D721Med (cell line): Measurements from ENCODE around the gene ODC1.

Experiments used
- DNase-seq: peaks from one replicate; pipeline ENCODE4 v3.0.0; 2011; ENCODE audit warnings: low spot score; ENCODE audit not compliant: insufficient read length
- FAIRE-seq: peaks from 2 replicates; lab custom pipeline; 2011; peaks lifted over from hg19 to GRCh38; lab: Jason Lieb, UNC
- TF ChIP-seq, protein P1 (sequence below): IDR thresholded peaks from 2 replicates; pipeline ENCODE4 v1.5.1; 2012; ENCODE audit warnings: mild to moderate bottlenecking, control low read depth; ENCODE audit not compliant: insufficient read depth; ENCODE audit errors: missing control alignments

The ODC1 gene

GRCh38 chr2:10408649-10409579, 39.2 kb downstream of the ODC1 start:
- FAIRE-seq (no peak), DNase-seq (peak; percentile 87)
- TF ChIP-seq, protein P1, sequence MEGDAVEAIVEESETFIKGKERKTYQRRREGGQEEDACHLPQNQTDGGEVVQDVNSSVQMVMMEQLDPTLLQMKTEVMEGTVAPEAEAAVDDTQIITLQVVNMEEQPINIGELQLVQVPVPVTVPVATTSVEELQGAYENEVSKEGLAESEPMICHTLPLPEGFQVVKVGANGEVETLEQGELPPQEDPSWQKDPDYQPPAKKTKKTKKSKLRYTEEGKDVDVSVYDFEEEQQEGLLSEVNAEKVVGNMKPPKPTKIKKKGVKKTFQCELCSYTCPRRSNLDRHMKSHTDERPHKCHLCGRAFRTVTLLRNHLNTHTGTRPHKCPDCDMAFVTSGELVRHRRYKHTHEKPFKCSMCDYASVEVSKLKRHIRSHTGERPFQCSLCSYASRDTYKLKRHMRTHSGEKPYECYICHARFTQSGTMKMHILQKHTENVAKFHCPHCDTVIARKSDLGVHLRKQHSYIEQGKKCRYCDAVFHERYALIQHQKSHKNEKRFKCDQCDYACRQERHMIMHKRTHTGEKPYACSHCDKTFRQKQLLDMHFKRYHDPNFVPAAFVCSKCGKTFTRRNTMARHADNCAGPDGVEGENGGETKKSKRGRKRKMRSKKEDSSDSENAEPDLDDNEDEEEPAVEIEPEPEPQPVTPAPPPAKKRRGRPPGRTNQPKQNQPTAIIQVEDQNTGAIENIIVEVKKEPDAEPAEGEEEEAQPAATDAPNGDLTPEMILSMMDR, result peak; percentile 89

- TF ChIP-seq, protein P1, result no peak
- no peak for DNase-seq
- FAIRE-seq, result no peak
Measured at GRCh38 chr2:10407841-10408648, 40.1 kb downstream of the ODC1 start.

- TF ChIP-seq, protein P1, result no peak
- FAIRE-seq (no peak), DNase-seq (no peak)
Measured at GRCh38 chr2:10407432-10407831, 40.7 kb downstream of the ODC1 start.

GRCh38 chr2:10406491-10407188, 41.5 kb downstream of the ODC1 start:
- no peak for FAIRE-seq
- DNase-seq, result no peak
- TF ChIP-seq, protein P1, result no peak

- no peak for FAIRE-seq
- DNase-seq, result no peak
- TF ChIP-seq, protein P1, result no peak
Measured at GRCh38 chr2:10406016-10406415, 42.1 kb downstream of the ODC1 start.

DNA sequence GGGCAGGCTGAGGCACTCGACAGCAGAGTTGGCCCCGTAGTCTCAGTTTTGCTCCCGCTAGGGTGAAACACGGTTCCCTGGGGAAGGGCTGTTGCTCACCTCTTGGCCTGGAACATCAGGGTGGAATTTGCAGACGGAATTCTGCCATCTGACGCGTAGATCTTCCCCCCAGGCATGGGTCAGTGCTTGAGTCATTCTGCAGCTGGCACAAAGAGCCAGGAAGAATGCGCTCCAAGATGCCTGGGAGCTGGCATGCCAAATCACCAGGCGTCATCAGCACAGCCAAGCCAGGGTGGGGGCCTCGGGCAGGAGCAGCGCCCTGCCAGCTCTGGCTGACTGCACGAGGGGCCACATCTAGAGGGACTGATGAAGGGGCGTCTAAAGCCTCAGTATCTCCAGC, 42.7 kb downstream of the ODC1 start:
- TF ChIP-seq, protein P1, result no peak
- no peak for FAIRE-seq
- no peak for DNase-seq
